Vagina (tissue), 2 donors: ENCODE measurements around the gene DGKD. TPM values are rescaled to one million over a fixed set of nuclear protein-coding genes. Genes with fewer than 3 reads are reported as not detected.

Source experiments
- DNase-seq, 2 donors: peaks; one replicate each; pipeline ENCODE4 v3.0.0-alpha.2; 2017; ENCODE audit errors: extremely low spot score in 2 of 2
- H3K27ac ChIP-seq: fragments of 200-600 bp; sonication (generic); one replicate; pipeline ENCODE4 v1.5.1; 2019
- H3K27me3 ChIP-seq: fragments of 200-600 bp; sonication (generic); one replicate; pipeline ENCODE4 v1.5.1; 2019
- H3K36me3 ChIP-seq, 2 donors: fragments of 200-600 bp; sonication (generic); one replicate each; pipeline ENCODE4 v1.5.1; 2017 to 2019
- H3K4me1 ChIP-seq: fragments of 200-600 bp; sonication (generic); one replicate; pipeline ENCODE4 v1.5.1; 2019
- H3K4me3 ChIP-seq, 2 donors: fragments of 200-600 bp; sonication (generic); 1 replicate in 1 of 2; 2 replicates in 1 of 2; pipeline ENCODE4 v1.5.1; 2016 to 2019
- H3K9me3 ChIP-seq: fragments of 200-600 bp; sonication (generic); one replicate; pipeline ENCODE4 v1.5.1; 2019
- POLR2A ChIP-seq, 2 donors: fragments of 450-650 bp; IDR thresholded peaks; one replicate each; pipeline ENCODE4 v1.6.1; 2017; ENCODE audit warnings: antibody characterized with exemption in 2 of 2, mild to moderate bottlenecking in 2 of 2, moderate library complexity in 2 of 2
- POLR2AphosphoS5 ChIP-seq, 2 donors: sonication (generic); formaldehyde crosslinking; IDR thresholded peaks; one replicate each; pipeline ENCODE4 v1.9.0; 2017; ENCODE audit warnings: antibody characterized with exemption in 2 of 2, mild to moderate bottlenecking in 2 of 2, low read depth in 1 of 2; ENCODE audit not compliant: insufficient read depth in 1 of 2
- intact Hi-C: fragments of 100-400 bp; cut with DNase I; formaldehyde crosslinking; loops from one replicate; pipeline ENCODE4 v1.15.1; 2023
- total RNA-seq: library from RNA; depleted of rRNA; stranded (reverse); fragments of >200 nt; gene quantifications from one replicate; pipeline ENCODE4 v1.2.3, GENCODE V29; 2016
- TF ChIP-seq, protein P1 (sequence below), 3 experiments: fragments of 450-650 bp in 2 of 3; fragments of 200-600 bp in 1 of 3; sonication (generic) in 1 of 3; IDR thresholded peaks; one replicate each; pipeline ENCODE4 v1.5.1; 2017 to 2019; ENCODE audit warnings: antibody characterized with exemption in 3 of 3, mild to moderate bottlenecking in 2 of 3, moderate library complexity in 2 of 3

DGKD gene
- total RNA-seq, 1 donor from 2014 or later: 13.3 TPM

DNA sequence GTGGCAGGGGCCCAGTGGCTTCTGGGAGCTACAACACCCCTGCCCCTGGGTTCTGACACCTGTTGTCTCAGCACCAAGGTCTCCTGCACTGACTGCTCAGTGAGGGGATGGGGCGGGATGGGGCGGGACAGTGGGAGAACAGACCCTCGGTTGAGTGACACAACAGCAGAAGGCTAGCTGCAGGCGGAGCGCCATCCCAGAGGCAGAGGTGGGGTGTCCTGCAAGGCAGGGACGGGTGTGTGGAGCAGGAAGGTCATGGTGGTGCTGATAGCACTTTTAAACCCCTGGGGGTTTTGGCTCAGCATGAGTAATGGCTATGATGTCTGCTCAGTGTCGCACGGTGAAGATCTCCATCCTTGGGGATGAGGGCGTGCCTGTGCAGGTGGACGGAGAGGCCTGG lies 105.1 kb downstream of the DGKD start:
- Histone ChIP-seq H3K4me1 (no peaks in the 10 kb centered on the region), H3K4me3 (no peak overlapping the region), H3K27ac (no peak overlapping the region), H3K27me3 (no peaks in the 10 kb centered on the region), H3K36me3 (peaks cover 0 to 39% of the 10 kb centered on the region in 2 donors), H3K9me3 (no peaks in the 10 kb centered on the region)
- TF ChIP-seq POLR2AphosphoS5 (IDR thresholded peaks at IDR 0.05; ENCODE audit: insufficient read depth in 1 of 2, low read depth in 1 of 2) (no peak), POLR2A (IDR thresholded peaks at IDR 0.05) (no peak)
- TF ChIP-seq, protein P1, sequence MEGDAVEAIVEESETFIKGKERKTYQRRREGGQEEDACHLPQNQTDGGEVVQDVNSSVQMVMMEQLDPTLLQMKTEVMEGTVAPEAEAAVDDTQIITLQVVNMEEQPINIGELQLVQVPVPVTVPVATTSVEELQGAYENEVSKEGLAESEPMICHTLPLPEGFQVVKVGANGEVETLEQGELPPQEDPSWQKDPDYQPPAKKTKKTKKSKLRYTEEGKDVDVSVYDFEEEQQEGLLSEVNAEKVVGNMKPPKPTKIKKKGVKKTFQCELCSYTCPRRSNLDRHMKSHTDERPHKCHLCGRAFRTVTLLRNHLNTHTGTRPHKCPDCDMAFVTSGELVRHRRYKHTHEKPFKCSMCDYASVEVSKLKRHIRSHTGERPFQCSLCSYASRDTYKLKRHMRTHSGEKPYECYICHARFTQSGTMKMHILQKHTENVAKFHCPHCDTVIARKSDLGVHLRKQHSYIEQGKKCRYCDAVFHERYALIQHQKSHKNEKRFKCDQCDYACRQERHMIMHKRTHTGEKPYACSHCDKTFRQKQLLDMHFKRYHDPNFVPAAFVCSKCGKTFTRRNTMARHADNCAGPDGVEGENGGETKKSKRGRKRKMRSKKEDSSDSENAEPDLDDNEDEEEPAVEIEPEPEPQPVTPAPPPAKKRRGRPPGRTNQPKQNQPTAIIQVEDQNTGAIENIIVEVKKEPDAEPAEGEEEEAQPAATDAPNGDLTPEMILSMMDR (IDR thresholded peaks at IDR 0.05): no peak
- intact Hi-C loops: no loop called here
- DNase-seq: no peak

DNA sequence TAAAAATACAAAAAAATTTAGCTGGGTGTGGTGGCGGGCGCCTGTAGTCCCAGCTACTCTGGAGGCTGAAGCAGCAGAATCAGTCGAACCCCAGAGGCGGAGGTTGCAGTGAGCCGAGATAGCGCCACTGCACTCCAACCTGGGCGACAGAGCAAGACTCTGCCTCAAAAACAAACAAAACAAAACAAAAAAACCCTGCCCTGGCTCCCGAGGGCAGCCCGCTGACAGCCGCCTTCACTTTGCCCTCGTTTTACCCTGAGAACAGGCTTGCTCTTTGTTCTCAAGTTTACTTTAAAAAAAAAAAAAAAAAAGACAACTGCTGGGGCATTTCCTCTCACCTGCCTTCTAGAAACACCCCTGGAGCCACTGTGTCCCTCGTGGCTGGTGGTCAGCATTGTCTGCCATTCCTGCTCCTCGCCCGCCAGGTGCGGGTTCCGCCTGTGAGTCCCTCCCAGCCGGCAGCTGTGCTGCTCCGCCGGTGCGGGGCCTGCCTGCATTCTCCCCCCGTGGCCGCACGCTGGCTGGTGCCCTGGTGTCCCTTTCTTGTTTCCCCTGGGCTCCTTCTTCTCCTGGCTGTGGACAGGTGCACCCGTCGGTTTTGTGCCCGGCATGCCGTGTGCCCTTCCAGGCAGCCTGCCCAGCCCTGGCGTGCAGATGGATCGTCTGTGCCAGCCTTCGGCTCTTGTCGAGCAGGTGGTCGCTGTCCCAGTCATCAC lies 106.6 kb downstream of the DGKD start:
- peaks cover 0 to 32% of the 10 kb centered on the region in 2 donors for H3K36me3 ChIP-seq
- DNase-seq: no peak
- TF ChIP-seq POLR2AphosphoS5 (IDR thresholded peaks at IDR 0.05; ENCODE audit: insufficient read depth in 1 of 2, low read depth in 1 of 2) (no peak), POLR2A (IDR thresholded peaks at IDR 0.05) (no peak)
- TF ChIP-seq, protein P1 (IDR thresholded peaks at IDR 0.05): no peak

DNA sequence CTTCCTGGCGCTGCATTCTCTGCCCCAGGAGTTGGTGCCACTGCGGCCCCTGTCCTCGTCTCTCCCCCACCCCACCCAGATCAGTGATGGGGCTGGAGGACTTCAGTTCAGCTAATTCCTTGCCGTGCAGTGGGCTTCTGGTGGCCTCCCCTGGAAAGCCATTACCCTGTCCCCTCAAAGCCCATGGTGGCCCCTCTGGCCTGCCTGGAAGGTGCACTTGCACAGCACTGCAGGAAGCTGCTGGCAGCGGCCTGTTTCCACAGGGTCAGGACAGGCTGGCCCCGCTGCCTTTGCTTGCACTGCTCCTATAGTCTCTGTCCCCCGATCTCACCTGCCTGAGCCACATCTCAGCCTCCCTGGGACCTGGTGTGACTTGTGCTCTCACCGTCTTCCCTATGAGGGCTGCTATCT lies 107.2 kb downstream of the DGKD start:
- peaks cover 0 to 30% of the 10 kb centered on the region in 2 donors for H3K36me3 ChIP-seq
- intact Hi-C loops: no loop called here
- H3K9me3 ChIP-seq: no peaks in the 10 kb centered on the region
- H3K4me1 ChIP-seq: no peaks in the 10 kb centered on the region
- no peak for DNase-seq
- TF ChIP-seq, protein P1 (IDR thresholded peaks at IDR 0.05): no peak
- TF ChIP-seq POLR2A (IDR thresholded peaks at IDR 0.05) (no peak), POLR2AphosphoS5 (IDR thresholded peaks at IDR 0.05; ENCODE audit: insufficient read depth in 1 of 2, low read depth in 1 of 2) (no peak)
- no peak overlapping the region for H3K27ac ChIP-seq
- no peaks in the 10 kb centered on the region for H3K27me3 ChIP-seq
- H3K4me3 ChIP-seq: no peak overlapping the region

More for the DNA sequence above, 106.6 kb downstream of the DGKD start:
- no peaks in the 10 kb centered on the region for H3K27me3 ChIP-seq
- H3K9me3 ChIP-seq: no peaks in the 10 kb centered on the region
- intact Hi-C loops: no loop called here
- no peak overlapping the region for H3K27ac ChIP-seq
- H3K4me1 ChIP-seq: no peaks in the 10 kb centered on the region
- H3K4me3 ChIP-seq: no peak overlapping the region

DNA sequence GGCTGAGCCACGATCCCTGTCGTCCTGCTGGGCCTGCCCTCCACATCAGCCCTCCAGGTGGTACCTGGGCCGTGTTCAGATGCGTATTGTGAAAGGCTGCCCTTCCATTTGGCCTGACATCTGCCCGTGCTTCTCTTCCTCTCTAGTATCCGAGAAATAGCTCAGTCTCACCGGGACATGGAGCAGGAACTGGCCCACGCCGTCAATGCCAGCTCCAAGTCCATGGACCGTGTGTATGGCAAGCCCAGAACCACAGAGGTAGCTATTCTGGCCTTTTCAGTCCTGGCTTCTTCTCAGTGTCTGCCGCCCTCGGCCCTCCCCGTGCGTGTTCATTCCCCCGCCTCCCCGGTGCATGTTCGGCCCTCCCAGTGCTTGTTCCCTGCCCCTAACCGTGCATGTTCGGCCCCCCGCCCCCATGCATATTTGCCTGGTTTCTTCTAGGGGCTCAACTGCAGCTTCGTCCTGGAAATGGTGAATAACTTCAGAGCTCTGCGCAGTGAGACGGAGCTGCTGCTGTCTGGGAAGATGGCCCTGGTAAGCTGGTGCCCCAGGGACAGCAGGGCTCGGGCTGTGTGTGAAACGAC lies 108.0 kb downstream of the DGKD start:
- no peak overlapping the region for H3K27ac ChIP-seq
- H3K9me3 ChIP-seq: no peaks in the 10 kb centered on the region
- DNase-seq: no peak
- peaks cover 0 to 38% of the 10 kb centered on the region in 2 donors for H3K36me3 ChIP-seq
- no peaks in the 10 kb centered on the region for H3K27me3 ChIP-seq
- no peaks in the 10 kb centered on the region for H3K4me1 ChIP-seq
- TF ChIP-seq POLR2AphosphoS5 (IDR thresholded peaks at IDR 0.05; ENCODE audit: insufficient read depth in 1 of 2, low read depth in 1 of 2): no peak
- H3K4me3 ChIP-seq: no peak overlapping the region
- intact Hi-C loops: no loop called here

DNA sequence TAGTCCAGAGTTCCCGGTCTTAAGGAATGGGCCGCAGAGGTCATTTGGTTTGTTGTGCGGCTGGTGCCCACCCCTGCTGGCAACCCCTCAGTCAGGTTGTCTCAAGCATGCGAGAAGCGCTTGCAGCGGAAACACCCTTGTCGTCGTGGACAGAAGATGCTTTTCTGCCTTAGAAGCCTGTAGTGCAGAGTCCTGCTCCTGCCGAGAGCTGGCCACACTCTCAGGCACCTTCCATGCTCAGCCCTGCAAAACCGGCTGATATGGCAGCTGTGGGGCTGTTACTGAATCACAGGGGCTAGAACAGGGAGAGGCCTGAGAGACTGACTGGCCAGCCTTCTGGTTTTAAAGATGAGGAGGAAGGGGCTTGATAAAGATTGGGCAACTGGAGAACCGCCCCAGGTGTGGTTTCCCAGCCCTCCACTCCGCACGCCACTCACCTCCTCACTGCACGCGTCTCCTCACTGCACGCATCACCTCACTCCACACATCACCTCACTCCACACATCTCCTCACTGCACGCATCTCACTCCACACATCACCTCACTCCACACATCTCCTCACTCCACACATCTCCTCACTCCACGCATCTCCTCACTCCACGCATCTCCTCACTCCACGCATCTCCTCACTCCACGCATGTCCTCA lies 108.7 kb downstream of the DGKD start:
- H3K4me3 ChIP-seq: no peak overlapping the region
- H3K27ac ChIP-seq: no peak overlapping the region

More for the DNA sequence above, 108.7 kb downstream of the DGKD start:
- Histone ChIP-seq H3K9me3 (no peaks in the 10 kb centered on the region), H3K27me3 (no peaks in the 10 kb centered on the region), H3K36me3 (peaks cover 0 to 39% of the 10 kb centered on the region in 2 donors), H3K4me1 (no peaks in the 10 kb centered on the region)
- TF ChIP-seq POLR2A (IDR thresholded peaks at IDR 0.05): no peak
- TF ChIP-seq, protein P1 (IDR thresholded peaks at IDR 0.05): no peak
- intact Hi-C loops: no loop called here
- DNase-seq: no peak
